NCI-H774 (cell line): ENCODE data around the gene LRP8.
"Not testable (repeated sequence)": the region's sequence is repeated elsewhere in the genome, so short reads cannot be mapped to it uniquely, and the experiment has no call there.

Experiments
- DNase-seq: peaks from one replicate; lab custom pipeline; 2025; lab: John Stamatoyannopoulos, UW

Gene LRP8

DNA sequence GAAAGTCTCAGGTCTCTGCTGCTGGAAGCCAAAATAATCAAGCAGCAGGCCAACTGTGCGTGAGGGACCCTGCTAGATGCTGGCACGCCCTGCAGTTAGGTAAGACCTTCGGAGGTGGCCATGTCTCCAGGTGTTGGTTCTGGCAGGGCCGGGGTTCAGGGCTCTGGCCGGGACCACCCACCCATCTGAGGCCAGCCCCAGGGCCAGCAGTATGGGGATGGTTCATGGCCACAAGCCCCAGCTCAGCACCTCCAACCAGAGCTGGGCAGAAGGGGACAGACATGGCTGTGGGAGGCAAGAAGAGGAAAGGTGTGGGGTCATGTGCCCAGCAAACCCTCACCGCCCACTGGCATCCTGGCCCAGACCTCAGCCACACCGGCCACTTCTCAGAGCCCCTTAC lies 23.3 kb downstream of the LRP8 start:
- no peak for DNase-seq

DNA sequence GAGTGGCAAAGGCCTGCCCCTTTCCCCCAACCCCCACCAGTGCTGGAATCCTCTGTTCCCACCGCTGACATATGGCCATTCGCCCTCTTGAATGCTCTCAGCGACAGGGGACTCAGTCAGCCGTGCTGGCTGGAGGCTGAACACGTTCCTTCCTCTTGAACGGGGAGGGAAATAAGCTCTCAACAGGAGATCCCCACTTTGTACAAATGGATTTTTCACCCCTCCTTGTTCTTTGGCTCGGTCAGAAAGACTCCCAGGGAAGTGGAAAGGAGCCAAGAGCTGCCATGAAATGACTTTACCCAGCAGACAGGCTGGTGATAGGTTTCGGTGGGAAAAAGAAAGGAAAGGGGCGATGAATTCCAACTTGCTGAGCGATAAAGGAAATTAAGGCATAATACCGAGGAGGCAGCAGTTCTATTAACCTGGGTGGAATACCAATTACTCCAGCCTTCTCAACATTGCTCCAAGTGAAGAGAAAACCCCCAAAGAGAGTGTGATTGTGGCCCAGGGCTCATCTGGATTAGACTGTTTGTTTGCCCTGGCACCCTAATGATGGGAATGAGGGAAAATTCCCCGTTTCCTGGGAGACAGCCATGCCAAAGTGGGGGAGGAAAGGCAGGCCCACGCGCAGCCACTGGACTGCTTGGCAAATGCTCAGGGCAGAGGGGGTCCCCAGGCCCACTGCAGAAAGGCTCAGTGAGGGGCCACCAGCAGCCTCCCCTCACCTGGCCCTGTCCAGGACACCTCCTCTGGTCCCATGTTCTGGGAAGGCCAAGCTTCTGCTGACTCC lies 23.9 kb downstream of the LRP8 start:
- DNase-seq, result no peak

DNA sequence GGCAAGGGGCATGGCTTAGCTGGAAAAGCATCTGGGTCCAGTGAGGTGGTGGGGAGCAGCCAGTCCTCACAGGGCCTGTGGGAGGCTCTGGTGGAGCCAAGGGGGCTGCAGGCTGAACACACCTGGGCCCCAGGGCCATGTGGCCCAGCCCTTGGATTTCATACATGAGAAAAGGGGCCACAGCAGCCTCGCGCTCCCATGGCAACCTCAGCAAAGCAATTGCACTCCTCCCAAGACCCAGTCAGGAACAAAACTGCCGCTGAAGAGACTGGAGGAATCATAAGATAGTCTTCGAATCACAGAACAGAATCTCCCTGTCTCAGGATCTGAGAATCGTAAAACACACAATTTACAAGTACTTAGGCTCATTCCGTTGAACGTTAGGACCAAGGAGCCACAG lies 24.6 kb downstream of the LRP8 start:
- no peak for DNase-seq

DNA sequence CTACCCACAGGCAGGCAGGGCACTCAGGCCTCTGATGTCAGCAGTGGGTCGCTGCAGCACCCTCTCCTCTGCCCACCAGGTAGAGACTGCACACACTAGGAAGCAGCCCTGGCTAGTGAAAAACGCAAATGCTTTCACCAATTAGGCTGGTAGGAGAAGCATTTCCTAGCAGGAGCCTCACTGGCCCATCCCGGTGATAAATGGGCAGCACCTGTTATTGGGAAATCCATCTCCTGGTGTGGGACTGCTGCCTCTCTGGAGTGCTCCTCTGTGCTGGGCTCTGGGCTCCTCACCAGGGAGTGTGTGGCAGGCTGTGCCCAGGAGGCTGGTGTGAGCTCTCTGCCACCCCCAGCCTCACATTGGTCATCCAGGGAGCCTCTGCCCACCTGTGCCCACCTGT lies 28.6 kb downstream of the LRP8 start:
- DNase-seq, result no peak

DNA sequence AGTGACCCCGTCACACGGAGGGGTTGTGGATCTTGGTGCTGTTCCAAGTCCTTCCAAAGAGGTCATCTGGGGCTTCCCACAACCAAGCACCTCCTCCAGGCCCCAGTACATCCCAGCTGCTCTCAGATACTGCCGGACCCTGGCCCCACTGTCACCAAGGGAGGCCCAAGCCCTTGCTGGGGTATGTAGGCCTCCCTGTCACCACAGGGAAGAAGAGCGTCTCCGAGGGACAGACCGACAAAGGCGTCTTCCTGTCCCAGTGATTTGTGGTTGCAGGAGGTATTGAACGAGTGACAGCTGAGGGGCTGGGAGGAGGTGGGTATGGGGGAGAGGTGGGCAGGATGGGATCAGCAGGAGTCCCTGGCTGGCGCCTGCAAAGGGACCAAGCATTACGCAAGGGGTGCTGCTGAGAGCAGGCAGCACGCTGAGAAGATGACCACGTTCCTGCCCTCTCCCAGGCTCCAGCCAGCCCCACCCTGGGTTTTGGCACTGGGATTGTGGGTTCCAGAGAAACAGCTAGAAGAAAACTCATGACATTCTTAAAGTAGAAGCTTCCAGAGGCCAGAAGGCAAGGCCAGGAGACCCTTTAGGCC lies 29.7 kb downstream of the LRP8 start:
- no peak for DNase-seq

DNA sequence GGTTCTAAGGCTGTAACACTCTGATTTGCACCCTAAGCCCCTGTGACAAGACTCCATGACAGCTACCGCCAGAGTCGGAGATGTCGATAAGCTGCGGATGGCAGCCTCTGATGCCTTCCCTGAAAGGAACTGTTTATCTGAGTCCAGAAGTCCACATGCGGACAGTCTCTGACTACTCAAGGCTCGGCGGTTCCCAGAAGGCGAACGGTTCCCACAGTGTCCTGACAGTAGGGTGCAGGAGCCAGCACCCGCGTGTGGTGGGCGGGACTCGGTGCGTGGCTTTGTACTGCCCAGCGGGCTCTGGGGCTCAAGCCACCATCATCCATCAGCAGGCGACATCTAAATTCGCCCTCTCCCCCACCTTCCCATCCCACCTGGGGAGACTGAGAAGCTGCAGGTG lies 30.7 kb downstream of the LRP8 start:
- no peak for DNase-seq

DNA sequence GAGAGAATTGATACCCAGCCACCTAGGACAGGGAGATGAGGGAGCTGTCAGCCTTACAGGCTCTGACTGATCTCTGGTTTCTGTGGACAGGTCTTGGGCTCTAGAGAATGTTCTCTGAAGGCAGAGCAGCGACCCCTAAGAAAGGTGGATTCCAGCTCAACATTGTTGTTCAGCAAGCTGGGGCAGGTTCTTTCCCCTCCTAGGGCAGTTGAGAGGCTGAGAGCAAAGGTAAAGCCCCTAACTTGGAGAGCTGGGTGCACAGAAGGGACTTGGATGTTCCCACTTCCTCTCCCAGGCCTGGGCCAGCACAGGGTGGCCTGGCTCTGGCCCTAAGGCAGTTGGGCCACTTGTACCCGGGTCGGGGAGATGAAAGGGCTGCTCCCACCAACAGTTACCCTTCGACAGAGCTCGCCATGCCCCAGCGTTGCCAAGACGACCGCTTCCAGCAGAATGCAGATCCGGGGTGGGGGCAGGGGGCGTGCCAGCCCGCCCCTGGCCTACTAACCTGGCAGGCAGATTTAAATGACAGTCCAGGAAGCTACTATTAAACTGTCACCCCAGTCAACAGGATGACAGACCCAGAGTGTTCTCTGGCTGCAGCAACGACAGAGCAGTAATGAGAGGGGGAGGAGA lies 31.6 kb downstream of the LRP8 start:
- no peak for DNase-seq

DNA sequence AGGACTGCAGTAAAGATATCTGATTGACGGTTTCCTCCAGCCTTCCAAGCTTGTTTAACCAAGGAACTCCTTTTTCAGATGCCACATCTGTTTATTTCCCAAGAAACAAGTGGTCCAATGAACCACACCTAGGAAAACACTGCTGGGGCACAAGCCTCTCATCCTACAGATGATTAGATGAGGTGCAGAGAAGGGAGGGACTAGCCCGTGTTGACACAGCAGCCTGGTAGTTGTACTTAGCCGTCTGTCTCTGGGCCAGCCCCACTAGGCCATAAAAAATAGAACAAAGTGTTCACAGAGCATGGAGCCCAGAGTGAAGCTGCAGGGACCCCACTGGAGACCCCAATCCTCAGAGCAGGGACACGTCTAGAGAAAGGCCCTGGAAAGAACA lies 32.1 kb downstream of the LRP8 start:
- no peak for DNase-seq

DNA sequence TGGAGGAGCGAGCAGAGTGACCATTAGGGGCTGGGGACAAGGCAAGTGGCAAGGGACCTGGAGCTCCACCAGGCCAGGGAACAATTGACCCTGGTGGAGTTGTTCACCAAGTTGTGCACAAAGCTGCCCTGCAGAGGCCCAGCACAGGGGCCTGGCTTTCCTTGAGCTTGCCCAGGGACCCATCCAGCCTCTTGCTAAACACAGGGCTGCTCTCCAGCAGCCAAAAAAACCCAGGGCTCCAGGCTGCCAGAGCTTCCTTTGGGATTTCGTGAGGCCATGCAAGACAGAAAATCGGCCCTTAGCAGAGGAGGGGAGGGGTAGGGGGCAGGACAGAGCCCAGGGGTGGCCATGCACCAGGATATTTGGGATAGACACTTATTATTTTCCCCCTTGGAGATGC lies 32.6 kb downstream of the LRP8 start:
- DNase-seq, result no peak

DNA sequence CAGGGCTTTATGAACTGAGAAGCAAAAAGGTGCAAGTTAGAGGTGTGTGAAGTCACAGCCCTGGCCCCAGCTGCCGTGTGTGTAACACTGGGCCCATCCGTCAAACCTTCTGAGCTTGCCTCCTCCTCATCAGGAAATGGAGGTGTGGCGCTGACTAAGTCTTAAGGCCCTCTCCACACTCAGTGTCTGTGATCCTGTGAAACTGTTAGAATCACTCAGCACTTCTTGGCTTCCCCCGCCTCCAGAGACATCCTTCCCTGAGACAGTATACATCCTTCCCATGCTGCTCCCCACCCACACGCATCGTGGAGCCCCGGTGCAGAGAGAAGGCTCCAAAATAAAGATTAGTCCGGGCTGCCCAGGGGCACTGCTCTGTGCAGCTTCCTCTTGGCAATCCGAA lies 33.3 kb downstream of the LRP8 start:
- no peak for DNase-seq

DNA sequence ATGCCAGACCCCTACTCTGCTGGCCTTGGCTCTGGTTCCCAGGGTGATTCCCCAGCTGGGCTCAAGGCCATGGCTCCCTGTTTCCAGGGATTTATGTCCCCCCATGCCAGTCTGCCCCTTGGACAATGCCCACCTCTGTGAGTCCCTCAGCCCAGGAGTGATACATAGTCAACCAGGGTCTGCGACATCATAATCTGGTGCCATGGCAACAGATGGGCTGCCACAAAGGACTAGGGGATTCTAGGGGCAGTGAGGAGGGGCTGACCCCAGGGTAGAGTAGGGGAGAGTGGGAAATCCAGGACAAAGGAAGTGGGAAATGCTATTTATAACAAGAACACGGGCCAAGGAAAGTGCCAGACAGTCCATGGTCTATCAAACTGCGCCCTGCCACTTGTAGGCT lies 33.8 kb downstream of the LRP8 start:
- no peak for DNase-seq

DNA sequence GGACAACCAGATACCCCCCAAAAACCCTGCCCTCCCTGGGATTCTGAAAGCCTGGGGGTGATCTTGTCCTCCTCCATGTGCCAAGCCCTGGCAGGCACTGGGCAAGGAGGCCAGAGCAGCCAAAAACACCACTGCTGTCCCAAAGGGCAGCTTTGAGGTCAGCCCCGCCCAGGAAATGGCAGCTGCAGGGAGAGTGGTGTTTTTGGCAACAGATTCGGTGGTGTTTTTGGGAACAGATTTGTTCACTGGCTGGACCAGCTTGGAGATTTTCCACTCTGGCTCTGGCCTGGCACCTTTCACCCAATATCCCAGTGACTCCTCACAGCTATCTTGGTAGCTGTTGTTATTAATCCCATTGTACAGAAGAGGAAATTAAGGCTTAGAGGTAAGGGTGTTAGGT lies 34.7 kb downstream of the LRP8 start:
- DNase-seq, result no peak

DNA sequence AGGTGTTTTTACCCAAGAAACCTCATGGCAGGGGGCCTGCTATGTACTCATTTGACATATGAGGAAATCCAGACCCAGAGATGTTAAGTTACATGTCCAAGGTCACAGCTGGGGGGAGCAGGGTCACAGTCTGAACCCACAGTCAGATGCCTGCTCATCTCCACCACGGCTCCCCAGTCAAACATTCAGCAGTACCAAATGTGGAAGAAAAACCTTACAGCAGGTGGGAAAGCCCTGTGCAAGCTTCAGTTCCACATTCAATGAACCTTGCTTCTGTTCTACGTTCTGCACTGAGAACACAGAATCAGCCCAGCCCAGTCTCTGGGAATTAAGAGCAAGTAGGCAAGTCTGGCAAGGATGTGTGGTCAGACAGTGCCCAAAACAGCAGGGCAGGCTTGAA lies 35.2 kb downstream of the LRP8 start:
- DNase-seq, result no peak

DNA sequence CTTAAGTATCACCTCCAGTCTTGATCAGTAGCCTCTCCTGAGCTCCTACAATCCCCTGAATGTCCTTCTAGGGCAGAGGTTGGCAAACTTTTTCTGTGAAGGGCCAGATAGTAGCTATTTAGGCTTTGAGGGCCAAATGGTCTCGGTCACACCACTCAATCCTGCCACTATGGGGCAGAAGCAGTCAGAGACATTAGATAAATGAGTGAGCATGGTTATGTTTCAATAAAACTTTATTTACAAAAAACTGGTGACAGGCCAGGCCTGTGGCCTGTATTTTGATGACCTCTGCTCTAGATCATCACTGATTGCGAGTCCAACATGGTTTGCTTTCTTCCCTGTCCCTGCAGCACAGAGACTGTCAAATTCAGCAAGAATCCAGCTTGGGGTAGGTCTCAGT lies 36.3 kb downstream of the LRP8 start:
- no peak for DNase-seq

DNA sequence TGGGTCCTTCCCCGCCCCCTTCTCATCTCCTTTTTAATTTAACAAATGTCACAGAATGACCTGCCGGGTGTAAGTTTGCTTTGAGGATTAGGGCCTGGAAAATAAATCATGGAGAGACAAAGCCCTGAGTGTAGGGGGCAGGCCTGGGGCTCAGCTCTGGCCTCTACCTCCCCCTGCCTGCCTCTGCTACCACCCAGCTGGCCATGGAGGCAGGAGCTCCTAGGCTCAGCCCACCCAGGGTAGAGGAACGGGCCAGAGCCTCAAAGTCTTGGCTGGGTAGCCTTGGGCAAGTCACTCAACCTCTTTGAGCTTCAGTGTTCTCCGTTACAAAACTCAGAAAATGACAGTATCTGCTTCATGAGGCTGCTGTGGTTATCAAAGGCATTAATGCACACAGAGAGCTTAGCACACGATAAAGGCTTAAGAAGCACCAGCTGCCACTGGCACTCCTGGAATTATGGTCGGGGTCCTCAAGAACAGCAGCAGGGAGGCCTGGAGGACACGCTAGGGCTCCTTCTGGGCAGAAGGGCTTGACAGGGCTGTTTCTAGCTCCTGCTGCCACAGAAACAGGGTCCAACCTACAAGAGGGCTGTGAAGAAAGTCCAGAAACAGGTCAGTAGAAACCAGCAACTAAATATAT lies 39.0 kb downstream of the LRP8 start:
- DNase-seq, result no peak

DNA sequence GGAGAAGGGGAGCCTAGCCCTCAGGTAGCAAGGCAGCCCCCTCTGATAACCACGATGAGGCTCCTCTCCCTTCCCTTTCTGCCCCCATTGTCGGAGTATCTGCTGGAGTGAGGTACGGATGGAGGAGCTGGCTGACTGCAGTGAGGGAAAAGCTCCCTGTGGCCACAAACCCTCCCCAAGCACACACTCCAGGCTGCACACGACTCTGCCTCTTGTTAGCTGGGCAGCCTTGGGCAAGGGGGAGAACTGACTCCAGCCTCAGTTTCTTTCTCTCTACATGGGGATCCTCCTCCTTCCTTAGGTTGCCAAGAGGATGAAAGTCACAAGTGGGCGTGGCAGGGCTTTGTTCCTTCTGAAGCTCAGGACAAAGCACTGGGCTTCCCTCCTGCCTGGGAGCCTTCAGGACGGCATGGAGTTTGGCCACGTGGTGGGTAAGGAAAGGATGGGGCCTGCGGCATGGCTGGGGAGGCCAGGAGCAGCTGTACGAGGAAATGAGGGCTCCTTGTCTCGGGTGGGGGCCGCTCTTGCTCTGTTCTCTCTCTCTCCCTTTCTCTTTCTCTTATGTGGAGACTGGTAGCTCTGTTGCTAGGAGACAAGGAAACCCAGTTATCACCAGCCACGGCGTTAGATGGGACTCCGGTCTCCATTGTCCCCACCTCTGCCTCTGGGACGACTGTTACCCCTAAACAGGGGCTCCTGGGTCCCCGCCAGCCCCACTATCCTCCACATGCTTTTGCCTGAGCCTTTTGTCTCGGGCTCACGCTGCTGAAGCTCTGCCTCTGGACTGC lies 39.7 kb downstream of the LRP8 start:
- DNase-seq, result no peak

DNA sequence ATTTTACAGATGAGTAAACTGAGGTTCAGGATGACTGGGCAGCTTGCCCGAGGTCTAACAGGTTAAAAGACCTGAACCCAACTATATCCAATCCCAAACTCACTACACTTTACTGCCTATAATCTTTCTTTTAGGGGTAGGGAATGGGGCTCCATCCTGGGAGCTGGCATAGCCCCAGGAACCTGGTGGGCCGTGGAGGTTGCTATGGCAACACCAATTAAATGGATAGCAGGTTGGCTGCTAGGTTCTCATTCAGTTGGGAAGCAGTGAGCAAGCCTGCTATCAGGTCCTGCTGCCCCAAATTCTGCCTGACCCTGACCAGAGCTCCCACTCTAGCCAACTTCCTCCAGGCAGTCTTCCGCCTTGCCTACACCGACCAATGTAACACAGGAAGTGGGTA lies 40.9 kb downstream of the LRP8 start:
- no peak for DNase-seq

DNA sequence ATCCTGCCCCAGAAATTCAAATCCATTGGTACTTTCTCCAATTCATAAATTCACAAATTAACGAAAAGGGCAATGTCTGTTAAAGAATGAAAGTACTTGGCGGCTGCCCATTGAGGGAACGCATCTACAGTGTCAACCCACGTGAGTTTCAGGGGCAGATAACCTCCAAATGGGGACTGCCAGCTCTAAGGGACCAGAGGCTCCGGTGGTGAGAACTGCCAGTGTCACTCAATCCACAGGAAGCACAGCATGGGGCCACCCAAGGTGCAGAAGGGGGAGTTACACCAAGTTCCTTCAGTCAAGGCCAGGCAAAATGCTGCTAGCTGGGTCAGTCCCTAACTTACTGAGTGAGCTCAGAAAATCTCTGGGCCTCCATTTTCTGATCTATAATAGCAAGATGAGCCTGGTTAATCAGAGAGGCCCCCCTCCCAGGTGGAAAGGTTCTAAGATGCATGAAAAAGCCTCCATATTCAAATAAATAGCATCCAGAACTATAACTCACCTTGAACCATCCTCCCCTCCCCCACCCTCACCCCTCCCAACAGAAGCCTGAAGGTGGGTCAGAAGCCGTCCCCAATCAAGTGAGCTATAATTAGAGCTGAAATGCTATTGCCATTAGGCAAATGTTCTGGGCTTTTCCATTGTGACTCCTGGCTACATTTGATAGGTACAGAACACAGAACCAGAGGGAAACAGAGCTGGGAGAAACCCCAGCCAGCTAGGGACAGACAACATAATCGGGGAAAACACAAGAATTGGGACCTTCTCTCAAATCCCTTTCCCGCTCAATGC lies 41.7 kb downstream of the LRP8 start:
- DNase-seq, result no peak

DNA sequence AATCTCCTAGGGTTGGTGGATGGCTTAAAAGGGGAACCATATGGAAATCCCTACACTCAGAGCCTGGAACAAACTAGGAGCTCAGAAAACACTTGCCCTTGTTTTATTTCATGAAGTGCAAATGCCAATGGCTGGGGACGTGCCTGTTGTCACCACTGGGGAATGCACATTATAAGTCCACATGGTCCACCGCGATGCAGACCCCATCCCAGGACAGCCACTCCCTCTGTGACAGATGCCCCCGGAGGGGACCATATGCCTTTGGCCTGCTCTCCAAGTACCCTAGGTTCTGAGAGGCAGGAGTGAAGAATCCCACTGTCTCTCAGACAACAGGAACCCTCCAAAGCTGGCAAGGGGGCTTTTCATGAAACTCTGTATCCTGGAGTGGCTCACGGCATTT lies 42.3 kb downstream of the LRP8 start:
- no peak for DNase-seq

DNA sequence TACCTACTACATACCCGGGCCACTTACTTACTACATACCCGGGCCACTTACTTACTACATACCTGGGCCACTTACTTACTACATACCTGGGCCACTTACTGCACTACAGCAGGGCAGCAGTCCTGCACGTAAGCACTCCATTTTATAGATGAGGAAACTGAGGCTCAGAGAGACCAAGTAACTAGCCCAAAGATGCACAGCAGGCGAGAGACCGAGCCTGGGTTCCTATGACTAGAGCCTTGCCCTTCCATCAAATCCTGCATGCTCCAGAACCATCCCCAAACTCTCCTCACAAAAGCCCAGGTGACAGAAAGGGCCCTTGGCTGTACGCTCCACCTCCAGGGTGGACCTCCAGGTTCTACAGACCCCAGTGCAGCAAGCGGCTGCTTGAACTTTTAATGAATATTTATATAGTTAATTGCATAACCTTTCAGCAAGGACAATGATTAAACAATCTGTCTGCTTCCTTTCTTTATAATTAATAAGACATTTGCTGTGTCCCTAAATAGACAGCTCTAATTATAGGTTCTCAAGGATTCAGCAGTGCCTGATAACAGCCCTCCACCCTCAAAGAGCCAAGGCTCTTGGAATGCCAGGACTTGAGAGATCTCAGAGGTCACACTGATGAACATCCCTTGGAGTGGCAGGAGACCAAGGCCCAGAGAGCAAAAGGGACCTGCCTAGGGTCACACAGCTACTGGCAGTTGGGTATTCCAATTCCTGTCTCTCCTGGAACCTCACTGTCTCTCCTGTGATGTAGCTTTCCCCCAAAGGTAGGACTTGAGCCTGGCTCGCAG lies 43.4 kb downstream of the LRP8 start:
- no peak for DNase-seq

DNA sequence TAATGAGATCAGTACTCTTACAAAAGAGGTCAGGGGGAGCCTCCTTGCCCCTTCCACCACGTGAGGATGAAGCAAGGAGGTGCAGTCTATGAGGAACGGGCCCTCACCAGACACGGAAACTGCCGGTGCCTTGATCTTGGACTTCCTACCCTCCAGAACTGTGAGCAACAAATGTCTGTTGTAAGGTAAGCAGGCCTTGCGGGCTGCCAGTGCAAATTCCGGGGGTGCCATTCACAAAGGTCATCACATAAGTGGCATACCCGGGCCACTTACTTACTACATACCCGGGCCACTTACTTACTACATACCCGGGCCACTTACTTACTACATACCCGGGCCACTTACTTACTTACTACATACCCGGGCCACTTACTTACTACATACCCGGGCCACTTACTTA lies 44.7 kb downstream of the LRP8 start:
- DNase-seq, result not testable (repeated sequence)
